Activated CD4-positive, alpha-beta T cell treated with anti-CD3 and anti-CD28 coated beads for 4 hours (primary cell): ENCODE measurements around the gene LRRN2.
"Not testable (repeated sequence)": the region's sequence is repeated elsewhere in the genome, so short reads cannot be mapped to it uniquely, and the experiment has no call there.

ENCODE experiments used
- DNase-seq, 2 donors: peaks; one replicate each; pipeline ENCODE4 v3.0.0-alpha.2; 2020

Gene LRRN2

DNA sequence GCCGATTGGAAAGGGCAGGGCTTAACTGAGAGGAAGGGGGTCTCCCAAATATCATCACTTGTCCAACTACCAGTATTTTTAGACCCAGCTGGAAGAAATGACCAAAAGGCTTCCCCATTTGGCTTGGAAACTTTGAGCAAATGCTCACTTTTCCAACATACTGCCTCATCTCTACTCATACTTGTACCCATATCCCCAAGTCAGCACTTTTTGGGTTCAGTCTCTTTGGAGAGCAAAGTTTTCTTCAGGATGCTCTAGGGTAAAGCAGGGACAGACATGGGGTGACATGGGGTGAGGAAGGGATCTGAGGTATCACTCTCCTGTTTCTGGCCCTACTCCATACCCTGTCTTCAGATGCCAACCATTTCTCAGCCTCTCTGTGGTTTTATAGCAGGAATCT lies 27.2 kb downstream of the LRRN2 start:
- no peak for DNase-seq

DNA sequence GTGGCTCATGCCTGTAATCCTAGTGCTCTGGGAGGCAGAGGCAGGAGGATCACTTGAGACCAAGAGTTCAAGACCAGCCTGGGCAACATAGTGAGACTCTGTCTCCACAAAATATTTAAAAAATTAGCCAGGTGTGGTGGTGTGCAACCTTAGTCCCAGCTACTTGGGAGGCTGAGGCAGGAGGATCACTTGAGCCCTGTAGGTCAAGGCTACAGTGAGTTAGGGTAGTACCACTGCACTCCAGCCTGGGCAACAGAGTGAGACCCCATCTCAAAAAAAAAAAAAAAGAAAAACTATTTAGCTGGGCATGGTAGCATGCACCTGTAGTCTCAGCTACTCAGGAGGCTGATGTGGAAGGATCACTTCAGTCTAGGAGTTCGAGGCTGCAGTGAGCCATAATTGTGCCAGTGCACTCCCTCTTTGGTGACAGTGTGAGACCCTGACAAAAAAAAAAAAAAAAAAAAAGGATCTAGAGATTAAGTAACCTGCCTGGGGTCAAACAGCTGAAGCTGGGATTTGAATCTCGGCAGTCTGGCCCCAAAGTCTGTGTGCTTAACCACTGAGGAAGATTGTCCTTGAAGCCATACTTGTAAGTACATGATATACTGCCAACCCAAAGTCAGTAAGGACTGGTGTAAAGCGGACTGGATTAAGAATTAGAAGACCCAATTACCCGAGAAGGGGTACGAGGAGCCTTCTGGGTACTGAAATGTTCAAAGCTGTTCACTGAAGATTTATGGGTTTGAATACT lies 31.8 kb downstream of the LRRN2 start:
- DNase-seq = no peak

DNA sequence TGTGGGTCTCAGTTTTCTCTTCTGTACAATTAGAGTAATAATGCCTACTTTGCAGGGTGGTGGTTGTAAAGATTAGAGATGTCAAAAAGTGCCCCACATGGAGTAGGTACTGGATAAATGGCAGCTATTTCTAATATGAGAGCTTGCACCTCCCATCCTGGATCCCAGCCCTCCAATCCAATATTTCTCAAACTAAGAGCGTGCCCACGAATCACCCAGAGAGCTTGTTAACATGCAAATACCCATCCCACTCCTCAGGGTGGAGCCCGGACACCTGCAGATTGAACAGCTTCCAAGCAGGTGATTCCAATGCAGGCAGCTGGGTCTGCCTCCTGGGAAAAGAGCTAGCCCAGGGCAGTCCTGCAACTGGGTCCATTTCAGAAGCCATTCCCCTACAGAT lies 33.0 kb downstream of the LRRN2 start:
- no peak for DNase-seq

DNA sequence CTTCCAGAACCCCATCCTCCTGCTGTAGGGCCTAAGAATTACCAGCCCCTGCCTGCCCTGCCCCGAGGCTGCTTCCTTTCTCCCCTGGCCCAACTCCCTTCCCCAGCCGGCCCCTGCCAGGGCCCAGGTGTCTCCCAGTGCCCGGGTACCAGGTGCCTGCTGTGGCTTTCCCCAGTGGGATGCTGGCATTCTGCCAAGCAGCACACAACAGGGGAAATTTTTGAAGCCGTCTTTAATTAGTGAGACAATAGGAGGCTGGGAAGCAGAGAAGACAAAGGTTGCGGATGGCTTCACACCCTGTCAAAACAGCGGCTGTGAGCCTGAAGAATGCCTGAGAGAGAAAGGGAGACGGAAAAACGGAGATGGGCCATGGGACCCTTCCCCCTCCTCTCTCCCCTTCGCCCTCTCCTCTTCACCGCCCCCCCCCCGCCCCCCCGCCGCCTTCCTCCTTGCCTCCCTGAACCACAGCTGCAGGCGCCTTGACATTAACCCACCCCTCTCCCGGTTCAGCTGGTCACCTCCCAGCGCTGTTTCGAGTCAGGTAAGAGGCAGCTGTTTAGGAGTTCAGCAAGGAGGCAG lies 33.6 kb downstream of the LRRN2 start:
- no peak for DNase-seq

DNA sequence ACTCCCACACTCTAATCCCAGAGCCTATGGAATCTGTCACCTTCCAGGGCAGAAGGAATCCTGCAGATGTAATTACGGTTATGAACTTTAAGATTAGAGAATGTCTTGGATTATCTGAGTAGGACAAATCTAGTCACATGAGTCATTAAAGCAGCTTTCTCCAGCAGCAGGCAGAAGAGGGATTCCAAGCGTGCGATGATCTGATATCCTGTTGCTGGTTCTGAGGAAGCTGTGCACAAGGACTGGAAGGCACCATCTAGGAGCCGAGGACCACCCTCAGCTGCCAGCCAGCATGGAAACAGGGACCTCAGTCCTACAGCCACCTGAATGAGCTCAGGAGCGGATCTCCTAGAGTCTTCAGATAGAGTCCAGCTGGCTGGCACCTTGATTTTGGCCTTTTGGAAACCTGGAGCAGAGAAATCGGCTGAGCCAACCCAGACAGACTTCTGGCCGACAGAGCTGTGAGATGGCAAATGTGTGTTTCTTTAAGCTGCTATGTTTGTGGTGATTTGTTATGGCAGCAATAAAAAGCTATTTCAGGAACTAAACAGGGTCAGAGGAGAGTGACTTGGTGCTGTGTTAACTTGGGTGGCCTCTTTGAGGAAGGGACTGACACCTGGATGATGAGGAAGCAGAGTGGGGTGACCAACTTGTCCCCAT lies 34.5 kb downstream of the LRRN2 start:
- no peak for DNase-seq

DNA sequence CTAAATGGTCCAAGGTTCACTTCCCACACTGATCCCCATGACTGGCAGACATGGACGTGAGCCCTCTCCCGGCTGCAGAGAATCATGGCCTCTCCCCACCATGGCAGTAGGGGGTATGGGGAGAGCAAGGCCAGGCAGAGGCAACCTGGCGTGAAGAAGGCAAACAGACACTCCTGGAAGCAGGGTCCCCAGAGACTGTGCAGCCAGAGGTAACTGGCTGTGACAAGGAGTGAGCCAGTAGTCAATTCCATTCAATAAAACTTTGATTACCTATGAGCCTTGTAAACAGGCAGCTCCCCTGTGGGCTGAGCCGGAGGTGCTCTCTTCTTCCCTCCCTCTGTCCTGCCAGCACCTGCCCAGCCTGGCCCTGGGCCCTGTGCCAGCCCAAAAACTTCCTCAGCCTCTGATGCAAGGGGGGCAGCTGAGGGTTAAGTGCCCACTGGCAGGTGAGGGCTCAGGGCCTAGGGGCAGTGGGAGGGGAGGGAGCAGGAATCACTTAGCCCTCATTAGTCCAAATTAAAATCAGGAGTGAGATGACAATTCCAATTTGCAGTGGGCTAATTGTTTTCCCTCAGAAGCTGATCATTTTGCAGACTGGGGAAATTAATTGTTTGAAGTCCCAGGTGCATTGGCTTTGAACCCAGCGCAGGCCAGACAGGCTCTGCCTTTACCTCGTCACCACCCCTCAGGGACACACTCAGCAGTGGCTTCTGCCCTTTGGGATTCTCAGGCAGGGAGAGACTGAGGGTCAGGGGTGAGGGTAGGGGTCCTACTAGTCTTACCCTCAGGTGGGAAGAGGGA lies 35.6 kb downstream of the LRRN2 start:
- no peak for DNase-seq

DNA sequence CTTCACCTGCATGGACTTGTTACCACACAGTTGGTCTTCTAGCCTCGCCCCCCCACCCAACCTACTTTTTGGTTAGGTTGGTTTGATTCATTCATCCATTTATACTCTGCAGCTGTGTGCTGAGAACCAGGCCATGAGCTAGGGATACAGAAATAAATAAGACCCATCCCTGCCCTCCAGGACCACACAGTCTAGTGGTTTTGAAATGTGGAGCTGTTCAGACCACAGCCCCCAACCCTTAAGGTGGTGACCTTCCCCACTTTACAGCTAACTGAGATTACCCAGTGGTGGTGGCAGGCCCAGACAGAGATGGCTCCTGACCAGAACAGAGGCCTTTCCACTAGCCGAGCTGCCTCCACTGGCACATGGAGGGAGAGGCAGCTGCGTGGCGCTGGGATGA lies 37.0 kb downstream of the LRRN2 start:
- DNase-seq = no peak

DNA sequence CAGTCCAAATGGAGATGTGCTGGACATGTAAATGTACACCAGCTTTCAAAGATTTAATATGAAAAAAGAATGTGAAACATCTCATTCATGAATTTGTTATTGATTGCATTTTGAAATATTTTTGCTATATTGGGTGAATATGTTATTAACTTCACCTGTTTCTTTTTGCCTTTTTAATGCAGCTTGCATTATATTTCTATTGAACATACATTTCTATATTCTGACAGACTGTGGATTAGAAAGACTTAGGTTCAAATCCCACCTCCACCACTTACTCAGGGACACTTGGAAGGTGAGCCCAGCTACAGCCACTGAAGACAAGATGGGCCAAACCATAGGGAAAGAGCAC lies 37.8 kb downstream of the LRRN2 start:
- DNase-seq = no peak

DNA sequence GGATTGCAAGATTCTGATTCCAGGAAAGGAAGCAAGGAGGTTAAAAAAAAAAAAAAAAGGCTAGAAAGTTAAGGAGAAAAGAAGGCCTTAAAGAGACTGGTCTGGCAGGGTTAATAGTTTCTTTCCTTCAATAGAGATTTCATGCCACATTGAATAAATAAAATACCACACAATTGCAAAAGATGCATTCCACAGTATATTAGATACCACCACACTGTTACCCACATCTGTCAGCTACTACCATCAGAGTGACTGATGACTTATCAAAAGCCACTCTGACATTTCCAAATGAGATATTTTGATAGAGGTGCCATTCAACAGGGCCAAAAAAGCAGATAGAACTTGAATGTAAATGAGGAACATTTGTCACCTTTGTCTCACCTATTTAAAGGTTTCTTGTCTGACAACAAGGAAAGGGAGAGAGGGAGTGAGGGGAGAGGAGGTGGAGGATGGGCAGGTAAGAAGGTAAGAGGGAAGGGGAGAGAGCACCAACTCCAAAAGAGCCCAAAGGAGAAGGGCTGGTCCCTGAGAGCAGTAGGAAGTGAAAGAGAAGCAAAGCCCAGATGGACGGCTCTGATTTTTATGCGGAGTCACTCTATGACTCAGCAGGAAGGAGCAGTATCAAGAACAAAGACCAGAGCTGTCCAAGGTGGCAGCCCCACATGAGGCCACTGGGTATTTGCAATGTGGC lies 38.3 kb downstream of the LRRN2 start:
- DNase-seq = no peak

DNA sequence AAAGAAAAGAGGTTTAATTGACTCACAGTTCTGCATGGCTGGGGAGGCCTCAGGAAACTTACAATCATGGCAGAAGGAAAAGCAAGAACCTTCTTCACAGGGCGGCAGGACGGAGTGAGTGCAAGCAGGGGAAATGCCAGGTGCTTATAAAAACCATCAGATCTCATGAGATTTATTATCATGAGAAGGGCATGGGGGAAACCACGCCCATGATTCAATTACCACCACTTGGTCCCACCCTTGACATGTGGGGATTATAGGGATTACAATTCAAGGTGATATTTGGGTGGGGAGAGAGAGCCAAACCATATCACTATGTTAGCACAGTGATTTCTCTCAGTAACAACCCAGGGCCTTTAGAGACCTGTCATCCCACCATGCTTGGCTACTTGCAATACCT lies 39.9 kb downstream of the LRRN2 start:
- no peak for DNase-seq

DNA sequence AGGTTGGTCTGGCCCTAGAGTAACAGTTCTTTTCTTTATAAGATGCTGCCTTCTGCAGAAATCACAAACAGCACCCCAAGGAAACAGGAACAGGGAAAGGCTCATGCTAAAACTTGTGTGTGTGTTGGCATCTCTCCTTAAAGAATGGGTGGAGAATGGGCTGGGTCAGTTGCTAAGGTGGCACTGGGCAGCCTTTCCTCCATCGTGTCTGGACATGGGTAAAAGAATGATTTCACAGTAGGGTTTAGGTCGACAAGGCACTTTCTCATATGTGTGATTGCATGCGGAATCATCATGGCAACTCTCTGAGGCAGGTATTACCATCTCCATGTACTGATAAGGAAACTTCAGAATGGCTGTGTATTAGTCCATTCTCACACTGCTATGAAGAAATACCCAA lies 40.3 kb downstream of the LRRN2 start:
- DNase-seq = no peak

DNA sequence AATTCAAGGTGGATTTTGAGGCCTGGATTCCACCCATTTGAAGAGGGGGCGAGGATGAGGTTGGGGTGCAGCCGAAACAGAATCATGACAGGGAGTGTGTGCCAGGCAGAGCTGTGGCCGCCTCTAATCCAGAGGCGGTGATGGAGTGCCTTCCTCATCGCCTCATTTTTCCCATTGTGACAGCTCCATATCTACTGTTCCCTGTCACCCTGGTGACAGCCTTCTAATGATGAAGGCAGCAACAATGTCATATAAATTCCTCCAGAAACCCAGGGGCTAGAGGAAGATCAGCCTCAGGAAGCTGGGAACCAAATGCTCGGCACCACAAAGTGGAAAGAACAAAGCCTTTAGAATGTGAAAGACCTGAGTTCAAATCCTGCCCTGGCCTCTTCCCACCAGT lies 42.0 kb downstream of the LRRN2 start:
- DNase-seq = no peak

DNA sequence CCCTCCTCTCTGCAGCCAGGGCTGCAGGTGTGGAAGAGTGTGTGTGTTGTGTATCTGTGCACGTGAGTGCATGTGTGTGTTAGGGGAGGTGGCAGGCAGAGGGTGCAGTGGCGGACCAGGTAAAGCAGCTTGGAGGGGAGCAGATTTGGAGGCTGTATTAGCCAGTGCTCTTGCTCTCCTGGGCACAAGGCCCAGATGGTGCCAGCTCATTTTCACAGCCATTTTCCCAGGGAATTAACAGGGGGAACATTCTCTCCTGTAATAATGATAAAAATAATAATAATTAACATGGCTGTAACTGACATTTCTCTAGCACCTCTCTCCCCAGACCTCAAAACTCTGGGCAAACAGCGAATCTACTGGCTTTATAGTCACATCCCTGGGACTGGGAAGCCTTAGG lies 43.6 kb downstream of the LRRN2 start:
- no peak for DNase-seq

DNA sequence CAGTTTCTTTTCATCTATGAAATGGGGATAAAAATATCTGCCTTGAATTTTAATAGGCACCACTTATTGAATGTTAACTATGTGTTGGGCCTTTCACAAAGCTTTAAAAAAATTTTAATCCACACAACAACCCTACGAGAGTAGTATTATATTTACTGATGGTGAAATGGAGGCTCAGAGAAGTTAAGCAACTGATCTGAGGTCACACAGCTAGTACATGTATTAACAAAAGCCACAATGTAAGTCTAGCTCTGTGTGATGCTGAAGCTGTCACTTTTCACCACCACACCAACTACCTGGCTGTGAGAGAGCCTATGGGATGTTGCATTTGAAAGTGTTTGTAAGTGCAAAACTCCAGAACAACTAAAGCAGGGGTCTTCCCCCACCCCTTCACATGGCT lies 44.1 kb downstream of the LRRN2 start:
- no peak for DNase-seq

DNA sequence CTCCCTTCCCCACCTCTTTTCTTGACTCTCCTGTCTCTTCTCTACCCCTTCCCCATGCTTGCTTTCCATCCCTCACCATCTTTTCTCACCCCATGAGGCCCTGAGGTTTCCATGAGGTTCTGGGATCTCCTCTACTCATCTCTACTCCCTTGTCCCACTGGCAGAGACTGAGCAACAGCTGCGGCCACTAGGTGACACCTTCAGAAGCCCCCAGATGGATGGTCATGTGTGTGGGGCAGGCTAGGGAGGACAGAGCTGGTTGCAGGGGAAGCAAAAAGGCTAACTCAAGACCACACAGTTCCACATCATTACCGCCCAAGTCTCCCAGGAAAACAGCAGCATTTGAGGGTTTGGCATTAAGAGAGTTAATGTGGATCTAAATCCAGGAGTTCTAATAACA lies 45.0 kb downstream of the LRRN2 start:
- DNase-seq = no peak

DNA sequence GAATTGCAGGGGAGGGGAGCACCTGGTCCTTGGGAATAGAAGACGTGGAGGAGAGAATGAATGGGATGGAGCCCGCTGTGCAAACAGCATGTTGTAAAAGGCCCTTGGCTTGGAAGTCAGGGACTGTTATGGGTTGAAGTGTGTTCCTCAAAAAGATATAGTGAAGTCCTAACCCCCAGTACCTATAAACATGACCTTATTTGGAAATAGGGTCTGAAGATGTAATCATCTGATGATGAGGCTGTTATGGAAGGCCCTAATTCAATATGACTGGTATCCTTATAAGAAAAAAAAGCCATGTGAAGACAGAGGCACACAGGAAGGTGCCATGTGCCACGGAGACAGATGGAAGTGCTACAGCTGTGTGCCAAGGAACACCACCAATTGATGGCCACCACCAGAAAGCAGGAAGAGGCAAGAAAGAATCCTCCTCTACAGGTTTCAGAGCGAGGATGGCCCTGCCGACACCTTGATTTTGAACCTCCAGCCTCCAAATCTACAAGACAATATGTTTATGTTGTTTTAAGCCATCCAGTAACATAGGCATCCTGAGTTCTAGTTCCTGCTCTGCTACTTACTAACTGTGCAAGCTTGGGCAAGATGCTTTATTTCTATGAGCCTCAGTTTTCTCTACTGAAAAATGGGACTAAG lies 51.2 kb downstream of the LRRN2 start:
- no peak for DNase-seq

DNA sequence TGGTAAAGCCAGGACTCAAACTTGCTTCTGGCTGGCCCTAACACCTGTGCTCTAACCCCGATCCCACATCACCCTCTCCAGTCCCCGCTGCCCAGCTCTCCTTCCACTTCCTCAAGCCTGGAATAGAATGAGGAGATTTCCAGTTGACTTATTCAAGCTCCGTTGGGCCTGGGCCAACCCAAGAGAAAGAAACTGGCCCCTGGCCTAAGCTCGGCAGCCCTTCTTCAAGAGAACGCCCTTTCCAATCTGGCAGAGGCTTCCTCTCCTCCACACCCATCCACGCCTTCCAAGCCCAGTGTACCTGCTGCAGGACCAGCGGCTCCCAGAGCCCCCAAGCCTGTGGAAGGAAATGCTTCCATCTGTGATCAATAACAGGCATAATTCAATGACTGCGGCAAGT lies 51.9 kb downstream of the LRRN2 start:
- no peak for DNase-seq

DNA sequence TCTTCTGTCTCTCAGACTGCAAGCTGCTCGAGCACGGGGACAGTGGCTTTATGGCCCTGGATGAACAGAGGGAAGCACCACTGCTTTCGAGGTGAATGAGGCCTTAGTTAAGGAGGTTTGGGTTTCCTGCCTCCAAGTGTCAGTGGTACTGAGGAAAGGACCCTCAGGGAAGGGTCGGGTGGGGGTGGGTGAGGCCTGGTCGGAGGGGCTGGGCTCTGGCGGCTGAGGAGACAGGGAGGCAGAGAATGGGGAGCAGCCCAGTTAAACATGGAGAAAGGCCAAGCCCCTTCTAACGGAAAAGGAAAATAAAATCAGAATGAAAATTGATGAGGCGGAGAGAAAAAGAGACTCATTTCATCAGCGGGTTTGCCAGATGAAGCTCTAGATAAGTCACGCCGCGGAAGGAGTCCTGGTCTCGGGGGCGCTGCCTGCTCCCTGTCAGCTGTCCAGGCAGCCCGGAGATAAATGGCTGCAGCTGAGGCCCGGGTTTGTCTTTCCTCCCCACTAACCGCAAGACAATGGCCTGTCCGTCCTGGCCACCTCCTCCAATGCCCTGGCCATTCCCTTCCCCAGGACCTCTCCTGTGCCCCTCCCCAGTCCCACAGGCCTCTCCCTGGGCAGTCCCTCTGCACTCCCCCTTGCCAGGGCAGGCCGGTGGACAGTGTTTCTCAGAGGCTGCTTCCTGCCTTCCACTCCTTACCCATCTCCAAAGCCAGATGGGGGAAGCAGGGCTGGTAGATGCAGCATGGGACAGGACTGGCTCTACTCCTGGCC lies 55.2 kb downstream of the LRRN2 start:
- no peak for DNase-seq

DNA sequence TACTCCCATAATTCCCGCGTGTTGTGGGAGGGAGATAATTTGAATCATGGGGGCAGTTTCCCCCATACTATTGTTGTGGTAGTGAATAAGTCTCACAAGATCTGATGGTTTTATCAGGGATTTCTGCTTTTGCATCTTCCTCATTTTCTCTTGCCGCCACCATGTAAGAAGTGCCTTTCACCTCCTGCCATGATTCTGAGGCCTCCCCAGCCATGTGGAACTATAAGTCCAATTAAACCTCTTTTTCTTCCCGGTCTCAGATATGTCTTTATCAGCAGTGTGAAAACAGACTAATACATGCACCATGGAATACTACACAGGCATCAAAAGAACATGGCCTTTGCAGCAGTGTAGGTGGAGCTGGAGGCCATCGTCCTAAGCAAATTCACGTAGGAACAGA lies 56.1 kb downstream of the LRRN2 start:
- DNase-seq = not testable (repeated sequence)

DNA sequence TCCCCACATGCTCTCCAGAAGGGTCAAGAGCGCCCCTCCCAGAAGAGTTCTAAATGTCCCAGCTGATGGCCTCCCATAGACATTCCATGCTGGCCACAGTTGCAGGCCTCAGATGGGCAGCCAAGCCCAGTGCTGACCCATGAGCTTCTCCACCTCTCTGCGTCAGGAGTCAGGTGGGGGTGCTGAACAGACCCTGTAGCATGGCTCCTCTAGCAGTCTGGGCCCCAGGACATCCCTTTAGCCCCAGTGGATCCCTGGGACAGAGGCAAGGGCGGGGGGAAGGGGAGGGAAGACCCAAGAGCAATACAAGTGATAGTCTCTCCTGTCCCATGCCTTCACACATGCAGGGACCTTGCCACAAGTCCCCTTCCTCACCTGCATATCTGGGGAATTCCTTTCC lies 56.7 kb downstream of the LRRN2 start:
- DNase-seq = no peak

DNA sequence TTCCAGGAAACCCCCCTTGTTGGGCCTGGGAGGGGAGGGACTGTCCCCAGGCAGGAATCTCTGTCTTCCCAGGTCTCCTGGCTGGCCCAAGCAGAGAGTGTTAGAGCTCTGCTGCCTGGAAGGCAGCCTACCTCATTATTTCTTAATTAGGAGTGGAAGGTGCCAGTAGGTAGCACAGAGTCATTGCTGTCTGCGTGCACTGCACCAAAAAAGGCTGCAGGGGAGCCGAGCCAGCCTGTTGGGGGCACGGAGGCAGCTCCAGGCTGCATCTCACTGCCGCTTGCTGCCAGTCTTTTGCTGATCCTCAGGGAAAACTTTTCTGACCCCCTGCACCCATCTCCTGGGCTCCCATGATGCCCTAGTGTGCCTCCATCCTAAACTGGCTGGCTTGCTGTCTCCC lies 58.1 kb downstream of the LRRN2 start:
- no peak for DNase-seq

DNA sequence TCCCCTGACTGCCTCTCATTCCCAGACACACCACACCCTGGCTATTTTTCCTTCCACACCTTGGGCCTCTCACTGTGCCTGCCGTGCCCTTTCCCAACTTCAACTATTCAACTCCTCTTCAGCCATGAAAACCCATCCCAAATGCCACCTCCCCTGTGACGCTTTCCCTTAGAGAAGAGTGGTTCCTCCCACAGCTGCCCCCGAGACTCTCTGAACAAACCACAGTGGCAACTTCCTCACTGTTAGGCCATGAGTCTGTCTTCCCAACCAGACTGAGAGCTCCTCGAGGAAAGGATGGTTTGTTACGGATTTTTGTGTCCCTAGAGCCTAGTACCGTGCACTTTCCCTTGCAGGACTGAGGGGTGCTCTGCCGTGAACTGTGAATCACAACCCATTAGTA lies 59.2 kb downstream of the LRRN2 start:
- no peak for DNase-seq
